ENCODE results near the gene PDGFRB.

Gene PDGFRB

DNA sequence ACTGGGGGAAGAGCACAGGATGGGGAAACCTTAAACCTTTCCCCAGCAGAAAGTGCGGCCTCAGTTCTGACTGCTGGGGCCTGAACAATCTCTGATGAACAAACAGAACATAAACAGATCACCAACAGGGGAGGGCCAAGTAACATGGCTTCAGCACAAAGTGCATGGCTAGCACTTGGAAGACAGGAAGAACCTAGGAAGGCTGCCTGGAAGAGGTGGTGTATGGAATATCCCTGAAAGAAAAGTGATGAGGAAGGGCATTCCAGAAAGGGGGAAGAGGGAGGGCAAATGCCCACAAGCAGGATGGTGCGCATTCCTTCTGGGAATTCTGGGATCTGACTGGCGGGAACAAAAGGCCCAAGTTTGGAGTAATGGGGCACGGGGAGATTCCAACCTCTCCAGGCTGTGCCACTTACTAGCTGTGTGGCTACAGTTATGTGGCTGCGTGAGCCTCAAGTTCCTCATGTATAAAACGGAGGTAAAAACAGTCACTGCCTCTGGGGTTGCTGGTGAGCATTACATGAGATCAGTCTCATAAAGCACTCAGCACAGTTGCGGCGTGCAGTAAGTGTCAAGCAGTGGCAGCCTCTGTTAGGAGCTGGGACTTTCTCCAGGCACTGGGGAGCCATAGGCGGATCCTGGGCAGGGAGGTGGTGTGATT lies 1.6 kb downstream of the PDGFRB start (continued):
- TF ChIP-seq, protein P1, sequence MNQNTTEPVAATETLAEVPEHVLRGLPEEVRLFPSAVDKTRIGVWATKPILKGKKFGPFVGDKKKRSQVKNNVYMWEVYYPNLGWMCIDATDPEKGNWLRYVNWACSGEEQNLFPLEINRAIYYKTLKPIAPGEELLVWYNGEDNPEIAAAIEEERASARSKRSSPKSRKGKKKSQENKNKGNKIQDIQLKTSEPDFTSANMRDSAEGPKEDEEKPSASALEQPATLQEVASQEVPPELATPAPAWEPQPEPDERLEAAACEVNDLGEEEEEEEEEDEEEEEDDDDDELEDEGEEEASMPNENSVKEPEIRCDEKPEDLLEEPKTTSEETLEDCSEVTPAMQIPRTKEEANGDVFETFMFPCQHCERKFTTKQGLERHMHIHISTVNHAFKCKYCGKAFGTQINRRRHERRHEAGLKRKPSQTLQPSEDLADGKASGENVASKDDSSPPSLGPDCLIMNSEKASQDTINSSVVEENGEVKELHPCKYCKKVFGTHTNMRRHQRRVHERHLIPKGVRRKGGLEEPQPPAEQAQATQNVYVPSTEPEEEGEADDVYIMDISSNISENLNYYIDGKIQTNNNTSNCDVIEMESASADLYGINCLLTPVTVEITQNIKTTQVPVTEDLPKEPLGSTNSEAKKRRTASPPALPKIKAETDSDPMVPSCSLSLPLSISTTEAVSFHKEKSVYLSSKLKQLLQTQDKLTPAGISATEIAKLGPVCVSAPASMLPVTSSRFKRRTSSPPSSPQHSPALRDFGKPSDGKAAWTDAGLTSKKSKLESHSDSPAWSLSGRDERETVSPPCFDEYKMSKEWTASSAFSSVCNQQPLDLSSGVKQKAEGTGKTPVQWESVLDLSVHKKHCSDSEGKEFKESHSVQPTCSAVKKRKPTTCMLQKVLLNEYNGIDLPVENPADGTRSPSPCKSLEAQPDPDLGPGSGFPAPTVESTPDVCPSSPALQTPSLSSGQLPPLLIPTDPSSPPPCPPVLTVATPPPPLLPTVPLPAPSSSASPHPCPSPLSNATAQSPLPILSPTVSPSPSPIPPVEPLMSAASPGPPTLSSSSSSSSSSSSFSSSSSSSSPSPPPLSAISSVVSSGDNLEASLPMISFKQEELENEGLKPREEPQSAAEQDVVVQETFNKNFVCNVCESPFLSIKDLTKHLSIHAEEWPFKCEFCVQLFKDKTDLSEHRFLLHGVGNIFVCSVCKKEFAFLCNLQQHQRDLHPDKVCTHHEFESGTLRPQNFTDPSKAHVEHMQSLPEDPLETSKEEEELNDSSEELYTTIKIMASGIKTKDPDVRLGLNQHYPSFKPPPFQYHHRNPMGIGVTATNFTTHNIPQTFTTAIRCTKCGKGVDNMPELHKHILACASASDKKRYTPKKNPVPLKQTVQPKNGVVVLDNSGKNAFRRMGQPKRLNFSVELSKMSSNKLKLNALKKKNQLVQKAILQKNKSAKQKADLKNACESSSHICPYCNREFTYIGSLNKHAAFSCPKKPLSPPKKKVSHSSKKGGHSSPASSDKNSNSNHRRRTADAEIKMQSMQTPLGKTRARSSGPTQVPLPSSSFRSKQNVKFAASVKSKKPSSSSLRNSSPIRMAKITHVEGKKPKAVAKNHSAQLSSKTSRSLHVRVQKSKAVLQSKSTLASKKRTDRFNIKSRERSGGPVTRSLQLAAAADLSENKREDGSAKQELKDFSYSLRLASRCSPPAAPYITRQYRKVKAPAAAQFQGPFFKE (tag by site-specific recombination; IDR thresholded peaks at IDR 0.05; ENCODE audit: borderline replicate concordance), result no peak
- TF ChIP-seq ZNF501 (tag by site-specific recombination; IDR thresholded peaks at IDR 0.05) (no peak), ZNF239 (tag by site-specific recombination; IDR thresholded peaks at IDR 0.05) (no peak), ZNF561 (tag by site-specific recombination; IDR thresholded peaks at IDR 0.05; ENCODE audit: borderline replicate concordance) (no peak), ZNF19 (tag by site-specific recombination; IDR thresholded peaks at IDR 0.05; ENCODE audit: low read depth) (no peak), ZNF37A (tag by site-specific recombination; IDR thresholded peaks at IDR 0.05) (no peak), HOXD13 (CRISPR knock-in tag; IDR thresholded peaks at IDR 0.05; ENCODE audit: borderline replicate concordance) (no peak)
- TF ChIP-seq, protein P2, sequence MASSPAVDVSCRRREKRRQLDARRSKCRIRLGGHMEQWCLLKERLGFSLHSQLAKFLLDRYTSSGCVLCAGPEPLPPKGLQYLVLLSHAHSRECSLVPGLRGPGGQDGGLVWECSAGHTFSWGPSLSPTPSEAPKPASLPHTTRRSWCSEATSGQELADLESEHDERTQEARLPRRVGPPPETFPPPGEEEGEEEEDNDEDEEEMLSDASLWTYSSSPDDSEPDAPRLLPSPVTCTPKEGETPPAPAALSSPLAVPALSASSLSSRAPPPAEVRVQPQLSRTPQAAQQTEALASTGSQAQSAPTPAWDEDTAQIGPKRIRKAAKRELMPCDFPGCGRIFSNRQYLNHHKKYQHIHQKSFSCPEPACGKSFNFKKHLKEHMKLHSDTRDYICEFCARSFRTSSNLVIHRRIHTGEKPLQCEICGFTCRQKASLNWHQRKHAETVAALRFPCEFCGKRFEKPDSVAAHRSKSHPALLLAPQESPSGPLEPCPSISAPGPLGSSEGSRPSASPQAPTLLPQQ (tag by site-specific recombination; IDR thresholded peaks at IDR 0.05), result no peak
- TF ChIP-seq, protein P3, sequence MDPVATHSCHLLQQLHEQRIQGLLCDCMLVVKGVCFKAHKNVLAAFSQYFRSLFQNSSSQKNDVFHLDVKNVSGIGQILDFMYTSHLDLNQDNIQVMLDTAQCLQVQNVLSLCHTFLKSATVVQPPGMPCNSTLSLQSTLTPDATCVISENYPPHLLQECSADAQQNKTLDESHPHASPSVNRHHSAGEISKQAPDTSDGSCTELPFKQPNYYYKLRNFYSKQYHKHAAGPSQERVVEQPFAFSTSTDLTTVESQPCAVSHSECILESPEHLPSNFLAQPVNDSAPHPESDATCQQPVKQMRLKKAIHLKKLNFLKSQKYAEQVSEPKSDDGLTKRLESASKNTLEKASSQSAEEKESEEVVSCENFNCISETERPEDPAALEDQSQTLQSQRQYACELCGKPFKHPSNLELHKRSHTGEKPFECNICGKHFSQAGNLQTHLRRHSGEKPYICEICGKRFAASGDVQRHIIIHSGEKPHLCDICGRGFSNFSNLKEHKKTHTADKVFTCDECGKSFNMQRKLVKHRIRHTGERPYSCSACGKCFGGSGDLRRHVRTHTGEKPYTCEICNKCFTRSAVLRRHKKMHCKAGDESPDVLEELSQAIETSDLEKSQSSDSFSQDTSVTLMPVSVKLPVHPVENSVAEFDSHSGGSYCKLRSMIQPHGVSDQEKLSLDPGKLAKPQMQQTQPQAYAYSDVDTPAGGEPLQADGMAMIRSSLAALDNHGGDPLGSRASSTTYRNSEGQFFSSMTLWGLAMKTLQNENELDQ (tag by site-specific recombination; IDR thresholded peaks at IDR 0.05; ENCODE audit: low read depth), result no peak
- TF ChIP-seq, protein P4, sequence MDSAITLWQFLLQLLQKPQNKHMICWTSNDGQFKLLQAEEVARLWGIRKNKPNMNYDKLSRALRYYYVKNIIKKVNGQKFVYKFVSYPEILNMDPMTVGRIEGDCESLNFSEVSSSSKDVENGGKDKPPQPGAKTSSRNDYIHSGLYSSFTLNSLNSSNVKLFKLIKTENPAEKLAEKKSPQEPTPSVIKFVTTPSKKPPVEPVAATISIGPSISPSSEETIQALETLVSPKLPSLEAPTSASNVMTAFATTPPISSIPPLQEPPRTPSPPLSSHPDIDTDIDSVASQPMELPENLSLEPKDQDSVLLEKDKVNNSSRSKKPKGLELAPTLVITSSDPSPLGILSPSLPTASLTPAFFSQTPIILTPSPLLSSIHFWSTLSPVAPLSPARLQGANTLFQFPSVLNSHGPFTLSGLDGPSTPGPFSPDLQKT (IDR thresholded peaks at IDR 0.05; ENCODE audit: borderline replicate concordance, low read depth, low read length), result no peak

DNA sequence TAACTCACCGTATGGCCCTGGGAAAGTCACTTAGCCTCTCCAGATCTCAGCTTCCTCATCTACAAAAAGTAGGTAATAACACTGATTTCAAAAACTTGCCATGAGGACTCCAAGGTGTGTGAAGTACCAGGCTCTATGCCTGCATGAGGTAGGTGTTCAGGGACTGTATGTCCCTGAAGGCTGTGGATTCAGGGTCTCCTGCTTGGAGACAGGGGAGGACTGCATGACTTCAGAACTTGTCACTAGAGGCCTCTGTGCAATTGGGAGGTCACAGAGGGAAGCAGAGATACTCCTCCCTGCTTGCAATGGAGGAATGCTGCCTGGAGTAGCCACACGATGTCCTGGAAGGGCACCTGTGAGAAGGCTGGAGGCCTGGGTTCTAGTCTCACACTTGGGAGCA lies 2.2 kb downstream of the PDGFRB start:
- no peak overlapping the region for H3K4me3 ChIP-seq (ENCODE audit: low read depth, low read length)
- TF ChIP-seq ZBTB48 (tag by site-specific recombination; IDR thresholded peaks at IDR 0.05) (no peak), SP3 (tag by site-specific recombination; IDR thresholded peaks at IDR 0.05) (no peak), ZIC2 (tag by site-specific recombination; IDR thresholded peaks at IDR 0.05) (0 out of 2 replicates have a peak, but pooled peaks have one; percentile 3)
- H3K27ac ChIP-seq (ENCODE audit: extremely low read depth, low read depth, low read length), result no peak overlapping the region
- H3K36me3 ChIP-seq (ENCODE audit: control insufficient read depth in 2 of 2, insufficient read depth in 1 of 2, low read length in 2 of 2), result no peaks in the 10 kb centered on the region
- CTCF ChIA-PET, result interaction anchor here (0.6 kb wide), 1 partner anchor 8 kb away, joined by 3 read pairs; no protein-coding TSS in a partner anchor
- POLR2A ChIA-PET, result no interaction called here
- H3K4me1 ChIP-seq (ENCODE audit: control insufficient read depth, insufficient read depth, low read length), result no peaks in the 10 kb centered on the region
- H3K9me3 ChIP-seq (ENCODE audit: control insufficient read depth, insufficient read depth, low read depth, low read length), result no peaks in the 10 kb centered on the region

All from HEK293 (cell line).